CD14-positive monocyte (primary cell): ENCODE data around the gene GPRIN3. TPM values are rescaled to one million over a fixed set of nuclear protein-coding genes. Genes with fewer than 3 reads are reported as not detected.

Experiments used
- DNase-seq, 3 donors: peaks; one replicate each; pipeline ENCODE4 v3.0.0-alpha.2; 2011 to 2022
- H2AFZ ChIP-seq: 2 replicates; pipeline ENCODE4 v1.6.0; 2012; ENCODE audit warnings: mild to moderate bottlenecking, low read depth, low read length, inconsistent platforms; ENCODE audit not compliant: insufficient read depth, poor library complexity, severe bottlenecking
- H3K27ac ChIP-seq, 2 donors: 1 replicate in 1 of 2; 2 replicates in 1 of 2; pipeline ENCODE4 v1.5.1; 2012 to 2013; ENCODE audit warnings: low read length in 2 of 2, control low read depth in 1 of 2, inconsistent platforms in 1 of 2, low read depth in 1 of 2, mild to moderate bottlenecking in 1 of 2
- H3K27me3 ChIP-seq, 2 donors: one replicate each; pipeline versions ENCODE4 v1.6.0 to v1.6.1; 2011 to 2013; ENCODE audit warnings: low read length in 2 of 2; ENCODE audit not compliant: control insufficient read depth in 2 of 2, insufficient read depth in 2 of 2
- H3K36me3 ChIP-seq, 2 donors: replicated peaks in 1 of 2; 1 replicate in 1 of 2; 2 replicates in 1 of 2; pipeline versions ENCODE4 v1.5.1 to v1.6.1; 2012 to 2013; ENCODE audit warnings: low read length in 2 of 2, control low read depth in 1 of 2, inconsistent platforms in 1 of 2, mild to moderate bottlenecking in 1 of 2; ENCODE audit not compliant: insufficient read depth in 2 of 2, control insufficient read depth in 1 of 2
- H3K4me1 ChIP-seq, 2 donors: 1 replicate in 1 of 2; 2 replicates in 1 of 2; pipeline versions ENCODE4 v1.5.1 to v1.6.1; 2012 to 2013; ENCODE audit warnings: low read length in 2 of 2, control low read depth in 1 of 2, inconsistent platforms in 1 of 2, mild to moderate bottlenecking in 1 of 2, moderate library complexity in 1 of 2; ENCODE audit not compliant: insufficient read depth in 2 of 2, control insufficient read depth in 1 of 2
- H3K4me2 ChIP-seq: replicated peaks from 2 replicates; pipeline ENCODE3; 2012; ENCODE audit warnings: low read length, moderate library complexity, mild to moderate bottlenecking; ENCODE audit not compliant: poor library complexity, severe bottlenecking; ENCODE audit errors: extremely low read depth
- H3K4me3 ChIP-seq, 3 experiments: fragments of 200-600 bp in 1 of 3; sonication (generic) in 1 of 3; replicated peaks in 1 of 3; 1 replicate in 2 of 3; 2 replicates in 1 of 3; pipeline ENCODE4 v1.5.1; 2011 to 2013; ENCODE audit warnings: low read length in 3 of 3, mild to moderate bottlenecking in 3 of 3, control low read depth in 2 of 3, low read depth in 2 of 3, inconsistent platforms in 1 of 3, moderate library complexity in 1 of 3
- H3K79me2 ChIP-seq: 2 replicates; pipeline ENCODE4 v1.6.0; 2012; ENCODE audit warnings: mild to moderate bottlenecking, control low read depth, inconsistent platforms, low read length, moderate library complexity; ENCODE audit not compliant: insufficient read depth
- H3K9ac ChIP-seq: 2 replicates; pipeline ENCODE4 v1.6.0; 2017; ENCODE audit warnings: low read length, mild to moderate bottlenecking; ENCODE audit not compliant: insufficient read depth, poor library complexity, severe bottlenecking
- H3K9me3 ChIP-seq, 2 donors: replicated peaks in 1 of 2; 1 replicate in 1 of 2; 2 replicates in 1 of 2; pipeline versions ENCODE4 v1.5.1 to v1.6.1; 2012 to 2013; ENCODE audit warnings: low read length in 2 of 2, control low read depth in 1 of 2; ENCODE audit not compliant: control insufficient read depth in 1 of 2, insufficient read depth in 1 of 2
- H4K20me1 ChIP-seq: 2 replicates; pipeline ENCODE4 v1.6.0; 2012; ENCODE audit warnings: mild to moderate bottlenecking, low read length, control low read depth, moderate library complexity; ENCODE audit not compliant: insufficient read depth
- H3K27ac Mint-ChIP-seq, 7 donors: one replicate each; pipeline ENCODE4 v1.8.0; 2020; ENCODE audit warnings: mild to moderate bottlenecking in 7 of 7, mixed read lengths in 7 of 7, moderate library complexity in 6 of 7, inconsistent platforms in 2 of 7
- H3K27me3 Mint-ChIP-seq, 3 donors: one replicate each; pipeline ENCODE4 v1.8.0; 2021 to 2022; ENCODE audit warnings: low read depth in 3 of 3, mild to moderate bottlenecking in 3 of 3, mixed read lengths in 3 of 3, moderate library complexity in 3 of 3, inconsistent platforms in 1 of 3
- H3K36me3 Mint-ChIP-seq, 2 donors: one replicate each; pipeline ENCODE4 v1.8.0; 2020; ENCODE audit warnings: mixed read lengths in 2 of 2, inconsistent platforms in 1 of 2, mild to moderate bottlenecking in 1 of 2
- H3K4me1 Mint-ChIP-seq: one replicate; pipeline ENCODE4 v1.8.0; 2020; ENCODE audit warnings: mild to moderate bottlenecking, mixed read lengths
- H3K4me3 Mint-ChIP-seq, 2 donors: one replicate each; pipeline ENCODE4 v1.8.0; 2020; ENCODE audit warnings: mild to moderate bottlenecking in 2 of 2, mixed read lengths in 2 of 2, moderate library complexity in 1 of 2
- H3K9me3 Mint-ChIP-seq, 7 donors: one replicate each; pipeline ENCODE4 v1.8.0; 2020 to 2022; ENCODE audit warnings: mixed read lengths in 7 of 7, mild to moderate bottlenecking in 6 of 7, moderate library complexity in 6 of 7, inconsistent platforms in 2 of 7
- CTCF ChIP-seq: fragments of 200-600 bp; IDR thresholded peaks from one replicate; pipeline ENCODE4 v1.8.0; 2022; ENCODE audit warnings: antibody characterized with exemption, mild to moderate bottlenecking
- WGBS: methylation state at CpG from one replicate; pipeline ENCODE4 v1.1.5; 2013; ENCODE audit warnings: missing lambda C conversion rate; ENCODE audit not compliant: insufficient coverage; 5-methylcytosine and 5-hydroxymethylcytosine counted together
- intact Hi-C, 2 donors: fragments of 100-400 bp; cut with micrococcal nuclease; formaldehyde crosslinking; loops; one replicate each; pipeline versions ENCODE4 v1.15.0 to v1.15.1; 2023
- polyA plus RNA-seq, 3 donors: library from polyadenylated mRNA; depleted of rRNA in 1 of 3; unstranded in 2 of 3; stranded (reverse) in 1 of 3; fragments of 300-500 nt in 2 of 3; fragments of >200 nt in 1 of 3; fragmentation: Illumina TruSeq in 2 of 3; gene quantifications; 1 replicate in 2 of 3; 2 replicates in 1 of 3; pipeline ENCODE4 v1.2.3, GENCODE V29; 2012 to 2021

GPRIN3 gene
- polyA plus RNA-seq, 3 donors: 1.1 to 3.3 (median 2.3) TPM

- no peak for TF ChIP-seq CTCF
- no peaks in the 10 kb centered on the region for H3K9me3 Mint-ChIP-seq
- DNase-seq: no peak
- over 99% methylated on average over 13 of the region's 13 CpGs for WGBS
- peaks cover 0 to 2% (median 0%) of the 10 kb centered on the region in 3 donors for H3K27me3 Mint-ChIP-seq
- H3K4me1 ChIP-seq: peaks cover 0 to 2% of the 10 kb centered on the region in 2 donors
- H3K27me3 ChIP-seq: no peaks in the 10 kb centered on the region
- peak overlapping the region in 1 of 7 donors; percentile 55 for H3K27ac Mint-ChIP-seq
- H3K79me2 ChIP-seq: no peaks in the 10 kb centered on the region
- peaks cover 9% of the 10 kb centered on the region for H3K4me1 Mint-ChIP-seq
- H3K36me3 Mint-ChIP-seq: peaks cover 27 to 31% of the 10 kb centered on the region in 2 donors
- H2AFZ ChIP-seq: no peak overlapping the region
- no peaks in the 10 kb centered on the region for H3K9me3 ChIP-seq
- no peaks in the 10 kb centered on the region for H4K20me1 ChIP-seq
- peaks cover 16 to 25% of the 10 kb centered on the region in 2 donors for H3K36me3 ChIP-seq
- no peak overlapping the region for H3K9ac ChIP-seq
- H3K27ac ChIP-seq: no peak overlapping the region
- intact Hi-C loops: no loop called here
- H3K4me3 ChIP-seq: no peak overlapping the region
- no peak overlapping the region for H3K4me3 Mint-ChIP-seq
- no peak overlapping the region for H3K4me2 ChIP-seq
Observed at GRCh38 chr4:89247951-89248350, 59.6 kb downstream of the GPRIN3 start.

- no peak overlapping the region for H2AFZ ChIP-seq
- WGBS: no CpG with 5 or more reads among the region's 2 CpGs
- H4K20me1 ChIP-seq: no peaks in the 10 kb centered on the region
- peaks cover 0 to 2% of the 10 kb centered on the region in 2 donors for H3K4me1 ChIP-seq
- H3K27ac ChIP-seq: no peak overlapping the region
- Mint-ChIP-seq H3K27ac (no peak overlapping the region), H3K36me3 (peaks cover 30 to 35% of the 10 kb centered on the region in 2 donors), H3K27me3 (no peaks in the 10 kb centered on the region), H3K4me1 (peaks cover 9% of the 10 kb centered on the region), H3K9me3 (no peaks in the 10 kb centered on the region), H3K4me3 (no peak overlapping the region)
- H3K9ac ChIP-seq: no peak overlapping the region
- intact Hi-C loops: no loop called here
- H3K9me3 ChIP-seq: no peaks in the 10 kb centered on the region
- no peak for DNase-seq
- no peak overlapping the region for H3K4me3 ChIP-seq
- H3K27me3 ChIP-seq: no peaks in the 10 kb centered on the region
- H3K4me2 ChIP-seq: no peak overlapping the region
- peaks cover 16 to 25% of the 10 kb centered on the region in 2 donors for H3K36me3 ChIP-seq
- H3K79me2 ChIP-seq: no peaks in the 10 kb centered on the region
- no peak for TF ChIP-seq CTCF
Observed at GRCh38 chr4:89245459-89245858, 62.1 kb downstream of the GPRIN3 start.
